Osteocyte (in vitro differentiated cells): Measurements from ENCODE around the gene UBE2O. TPM values are rescaled to one million over a fixed set of nuclear protein-coding genes. Genes with fewer than 3 reads are reported as not detected.

Experiments used
- DNase-seq: peaks from one replicate; pipeline ENCODE4 v3.0.0; 2021; ENCODE audit warnings: mixed read lengths; ENCODE audit not compliant: unreplicated experiment; ENCODE audit errors: extremely low spot score
- H3K27ac Mint-ChIP-seq: one replicate; pipeline ENCODE4 v1.8.0; 2021; ENCODE audit warnings: mild to moderate bottlenecking, mixed read lengths; ENCODE audit not compliant: unreplicated experiment
- H3K27me3 Mint-ChIP-seq: one replicate; pipeline ENCODE4 v1.8.0; 2021; ENCODE audit warnings: mixed read lengths; ENCODE audit not compliant: unreplicated experiment
- H3K36me3 Mint-ChIP-seq: one replicate; pipeline ENCODE4 v1.8.0; 2021; ENCODE audit warnings: mixed read lengths; ENCODE audit not compliant: unreplicated experiment
- H3K4me1 Mint-ChIP-seq: one replicate; pipeline ENCODE4 v1.8.0; 2021; ENCODE audit warnings: mixed read lengths; ENCODE audit not compliant: unreplicated experiment
- H3K4me3 Mint-ChIP-seq: one replicate; pipeline ENCODE4 v1.8.0; 2021; ENCODE audit warnings: mild to moderate bottlenecking, moderate library complexity, mixed read lengths; ENCODE audit not compliant: unreplicated experiment
- H3K9me3 Mint-ChIP-seq: one replicate; pipeline ENCODE4 v1.8.0; 2021; ENCODE audit warnings: mixed read lengths; ENCODE audit not compliant: unreplicated experiment
- CTCF ChIP-seq: fragments of 200-600 bp; sonication (generic); IDR thresholded peaks from 2 replicates; pipeline ENCODE4 v1.5.0; 2021; ENCODE audit warnings: antibody characterized with exemption, mild to moderate bottlenecking, moderate library complexity
- total RNA-seq: library from RNA; stranded (reverse); gene quantifications from 2 replicates; pipeline ENCODE4 v1.2.1, GENCODE V29; 2021

UBE2O gene
- total RNA-seq, 1 donor from 2014 or later: 30.7 TPM

GRCh38 chr17:76496464-76496863 is 43.5 kb upstream of the UBE2O start:
- no peak for TF ChIP-seq CTCF
- Mint-ChIP-seq H3K4me1 (peaks cover 72% of the 10 kb centered on the region), H3K9me3 (no peaks in the 10 kb centered on the region), H3K36me3 (no peaks in the 10 kb centered on the region), H3K27me3 (no peaks in the 10 kb centered on the region), H3K4me3 (no peak overlapping the region), H3K27ac (no peak overlapping the region)
- DNase-seq: no peak

- Mint-ChIP-seq H3K4me3 (no peak overlapping the region), H3K27me3 (no peaks in the 10 kb centered on the region), H3K4me1 (peaks cover 70% of the 10 kb centered on the region), H3K27ac (no peak overlapping the region), H3K36me3 (no peaks in the 10 kb centered on the region), H3K9me3 (no peaks in the 10 kb centered on the region)
- no peak for TF ChIP-seq CTCF
- DNase-seq: no peak
Measured at GRCh38 chr17:76495663-76496400, 42.9 kb upstream of the UBE2O start.

GRCh38 chr17:76493505-76494167 is 40.7 kb upstream of the UBE2O start:
- TF ChIP-seq CTCF: no peak
- Mint-ChIP-seq H3K27ac (peak overlapping the region; percentile 95), H3K27me3 (no peaks in the 10 kb centered on the region), H3K36me3 (no peaks in the 10 kb centered on the region), H3K4me3 (peak overlapping the region; percentile 54), H3K9me3 (no peaks in the 10 kb centered on the region), H3K4me1 (peaks cover 49% of the 10 kb centered on the region)
- DNase-seq: no peak

GRCh38 chr17:76492989-76493501 is 40.1 kb upstream of the UBE2O start:
- no peaks in the 10 kb centered on the region for H3K27me3 Mint-ChIP-seq
- DNase-seq: peak; percentile 91
- no peak for TF ChIP-seq CTCF
- H3K4me1 Mint-ChIP-seq: peaks cover 43% of the 10 kb centered on the region
- H3K4me3 Mint-ChIP-seq: peak overlapping the region; percentile 54
- no peaks in the 10 kb centered on the region for H3K36me3 Mint-ChIP-seq
- no peaks in the 10 kb centered on the region for H3K9me3 Mint-ChIP-seq
- peak overlapping the region; percentile 95 for H3K27ac Mint-ChIP-seq
